DMS53 treated with DMSO at 0.1 percent for 48 hours (cell line): ENCODE measurements around the gene HOATZ.
A peak's percentile ranks its signal among the peaks of the same experiment; 100 is the strongest.

Experiments
- DNase-seq: peaks from one replicate; lab custom pipeline; 2025; ENCODE audit not compliant: unreplicated experiment; lab: John Stamatoyannopoulos, UW

HOATZ gene

GRCh38 chr11:111521135-111521534, 6.6 kb downstream of the HOATZ start:
- no peak for DNase-seq

DNA sequence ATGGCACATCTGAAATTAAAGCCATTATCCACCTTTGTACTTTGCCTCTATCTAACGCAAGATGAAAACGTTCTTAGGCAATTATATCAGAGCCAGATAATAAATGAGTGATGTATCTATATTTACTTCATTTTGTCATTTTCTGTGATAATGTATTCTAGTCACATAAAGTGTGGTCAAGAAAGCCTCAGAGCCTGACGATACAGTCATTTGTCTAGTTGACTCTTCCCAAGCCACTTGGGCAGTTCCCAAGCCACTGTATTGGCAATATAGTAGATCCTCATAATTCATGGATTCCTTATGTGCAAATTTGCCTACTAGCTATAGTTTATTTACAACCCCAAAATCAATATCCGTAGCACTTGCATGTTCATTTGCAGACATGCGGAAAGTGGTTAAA, 7.8 kb downstream of the HOATZ start:
- DNase-seq = no peak

DNA sequence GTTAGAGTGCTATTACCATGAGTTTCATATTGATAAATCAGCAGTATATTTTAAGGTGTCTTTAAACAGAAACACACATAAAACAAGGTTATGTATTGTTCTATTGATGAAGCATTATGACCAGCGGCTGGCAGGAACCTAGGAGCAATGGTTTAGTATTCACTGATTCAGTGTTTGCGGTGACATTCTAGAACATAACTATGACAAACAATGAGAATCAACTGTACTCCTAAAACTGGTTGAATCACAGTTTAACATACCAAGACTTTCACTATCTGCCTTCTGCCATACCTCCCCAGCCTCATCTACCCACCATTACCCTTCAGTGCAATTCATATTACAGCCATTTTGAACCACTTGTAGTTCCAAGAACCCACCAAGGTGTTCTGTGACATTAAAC, 8.8 kb downstream of the HOATZ start:
- DNase-seq = no peak

GRCh38 chr11:111524056-111524455, 9.5 kb downstream of the HOATZ start:
- no peak for DNase-seq

GRCh38 chr11:111525456-111525855, 10.9 kb downstream of the HOATZ start:
- no peak for DNase-seq

DNA sequence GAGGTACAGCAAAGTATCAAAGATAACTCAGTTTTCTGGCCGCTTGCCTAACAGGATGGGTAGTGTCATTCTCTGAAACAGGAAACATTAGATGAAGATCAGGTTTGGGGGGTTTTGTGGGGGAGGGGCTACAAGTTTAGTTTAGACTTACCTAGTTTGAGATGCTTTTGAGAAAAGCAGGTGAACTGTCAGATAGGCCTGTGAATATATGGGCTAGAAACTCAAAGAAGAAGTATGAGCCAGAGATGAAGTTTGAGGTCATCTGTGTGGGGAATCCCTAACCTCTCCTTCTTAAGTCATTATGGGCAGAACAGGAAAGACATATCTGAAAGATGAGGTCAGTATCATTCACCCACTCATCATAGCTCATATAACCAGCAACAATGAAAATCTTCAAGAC, 11.9 kb downstream of the HOATZ start:
- DNase-seq = no peak

GRCh38 chr11:111527279-111527678, 12.7 kb downstream of the HOATZ start:
- DNase-seq = no peak

GRCh38 chr11:111528557-111528956, 14.0 kb downstream of the HOATZ start:
- no peak for DNase-seq

- no peak for DNase-seq
Observed at GRCh38 chr11:111530091-111530490, 15.5 kb downstream of the HOATZ start.

DNA sequence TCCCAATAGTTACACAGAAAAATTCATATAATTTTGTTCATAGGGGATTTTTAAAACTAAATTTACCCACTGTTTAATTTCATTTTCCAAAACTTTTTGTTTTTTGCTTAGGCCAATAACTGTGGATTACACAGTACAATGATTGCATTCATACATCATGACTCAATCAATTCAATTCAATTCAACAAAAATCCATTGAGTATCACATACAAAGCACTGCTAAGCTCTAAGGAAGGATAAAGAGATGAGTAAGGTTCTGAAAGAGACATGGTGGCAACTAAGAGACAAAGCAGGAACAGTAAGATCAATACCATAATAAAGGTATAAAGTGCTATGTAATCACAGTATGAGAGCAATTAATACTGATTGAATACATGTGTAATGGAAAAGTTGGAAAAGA, 16.6 kb downstream of the HOATZ start:
- DNase-seq = no peak

DNA sequence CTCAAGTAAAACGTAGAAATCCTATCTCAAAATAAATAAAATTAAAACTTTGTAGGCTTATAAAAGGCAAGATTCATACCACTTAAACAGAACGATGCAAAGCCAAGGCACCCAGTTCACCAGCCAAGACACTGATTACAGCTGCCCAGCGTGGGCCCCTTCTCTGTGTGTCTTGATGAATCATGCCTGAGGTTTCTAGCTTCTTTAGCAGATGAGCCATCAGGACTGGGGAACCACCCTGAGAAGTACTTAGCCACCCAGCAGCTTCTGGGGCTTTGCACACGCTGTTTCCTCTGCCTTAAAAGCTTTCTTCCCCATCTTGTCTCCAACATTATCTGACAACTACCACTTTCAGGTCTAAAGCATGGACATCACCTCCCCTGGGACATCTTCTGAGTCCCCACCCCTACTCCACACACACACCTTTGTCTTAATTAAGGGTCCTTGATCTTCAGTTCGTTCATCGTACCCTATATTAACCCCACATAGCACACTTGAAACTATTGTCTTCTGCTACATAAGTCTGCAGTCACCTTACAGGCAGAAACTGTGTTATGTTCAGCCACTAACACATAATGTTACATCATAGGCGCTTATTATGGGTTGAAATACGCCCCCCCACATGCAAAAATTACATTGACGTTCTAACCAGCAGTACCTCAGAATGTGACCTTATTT, 17.2 kb downstream of the HOATZ start:
- no peak for DNase-seq

DNA sequence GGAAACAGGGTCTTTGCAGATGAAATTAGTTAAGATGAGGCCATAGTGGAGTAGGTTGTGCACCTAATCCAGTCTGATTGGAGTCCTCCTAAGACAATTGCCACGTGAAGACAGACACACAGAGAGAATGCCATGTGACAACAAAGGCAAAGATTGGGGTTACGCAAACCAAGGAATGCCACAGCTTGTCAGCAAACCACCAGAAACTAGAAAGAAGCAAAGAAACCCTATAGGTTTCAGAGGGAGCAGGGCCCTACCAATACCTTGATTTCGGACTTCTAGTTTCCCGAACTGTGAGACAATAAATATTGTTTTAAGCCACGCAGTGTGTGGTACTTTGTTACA, 17.8 kb downstream of the HOATZ start:
- DNase-seq = no peak

DNA sequence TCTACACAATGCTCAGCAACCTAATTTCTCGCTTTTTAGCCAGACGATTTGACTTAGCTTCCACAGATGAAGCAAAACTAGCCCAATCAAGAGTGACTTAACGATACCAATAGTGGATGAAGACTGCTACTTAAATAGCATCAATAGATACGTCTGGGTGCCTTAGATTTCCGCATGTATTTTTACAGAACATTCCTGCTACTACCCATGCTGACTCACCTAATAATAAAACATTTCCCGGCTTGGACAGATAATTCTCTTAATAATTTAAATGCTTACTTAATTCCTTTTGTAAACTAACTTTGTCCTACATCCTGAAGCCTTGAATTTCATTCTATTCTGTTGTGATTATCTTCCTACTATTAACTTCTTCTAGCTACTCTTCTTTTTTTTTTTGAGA, 20.7 kb downstream of the HOATZ start:
- DNase-seq = no peak

- no peak for DNase-seq
Observed at GRCh38 chr11:111537336-111537860, 22.8 kb downstream of the HOATZ start.

DNA sequence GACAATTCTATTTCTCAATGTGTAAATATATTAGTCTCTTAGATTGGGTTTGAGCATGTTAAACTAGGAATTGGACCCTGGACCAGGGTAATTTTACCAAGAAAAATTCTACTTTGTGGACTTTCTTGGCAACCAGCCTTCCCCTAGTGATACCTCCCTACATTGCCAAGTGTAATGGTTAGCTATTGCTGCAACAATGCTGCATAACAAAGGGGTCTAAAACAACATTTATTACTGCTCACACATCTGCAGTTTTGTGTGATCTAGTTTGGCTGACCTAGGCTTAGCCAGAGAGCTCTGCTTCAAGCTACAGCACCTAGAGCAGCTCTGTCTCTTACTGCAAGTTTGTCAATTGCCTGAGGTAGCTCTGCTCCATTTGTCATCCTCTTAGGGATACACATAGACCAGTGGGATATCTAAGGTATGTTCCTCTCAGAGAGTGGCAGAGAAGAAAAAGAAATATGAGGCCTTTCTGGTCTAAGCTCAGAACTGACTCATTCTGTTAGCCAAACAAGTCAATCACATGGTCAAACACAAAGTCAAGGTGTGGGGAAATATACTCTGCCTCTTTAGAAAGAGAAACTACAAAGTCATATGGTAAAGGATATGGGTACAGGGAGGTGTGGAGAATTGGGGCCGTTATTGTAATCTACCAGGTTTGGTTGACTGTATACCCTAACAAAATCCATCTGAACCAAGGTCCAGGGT, 24.0 kb downstream of the HOATZ start:
- peak; percentile 63 for DNase-seq

DNA sequence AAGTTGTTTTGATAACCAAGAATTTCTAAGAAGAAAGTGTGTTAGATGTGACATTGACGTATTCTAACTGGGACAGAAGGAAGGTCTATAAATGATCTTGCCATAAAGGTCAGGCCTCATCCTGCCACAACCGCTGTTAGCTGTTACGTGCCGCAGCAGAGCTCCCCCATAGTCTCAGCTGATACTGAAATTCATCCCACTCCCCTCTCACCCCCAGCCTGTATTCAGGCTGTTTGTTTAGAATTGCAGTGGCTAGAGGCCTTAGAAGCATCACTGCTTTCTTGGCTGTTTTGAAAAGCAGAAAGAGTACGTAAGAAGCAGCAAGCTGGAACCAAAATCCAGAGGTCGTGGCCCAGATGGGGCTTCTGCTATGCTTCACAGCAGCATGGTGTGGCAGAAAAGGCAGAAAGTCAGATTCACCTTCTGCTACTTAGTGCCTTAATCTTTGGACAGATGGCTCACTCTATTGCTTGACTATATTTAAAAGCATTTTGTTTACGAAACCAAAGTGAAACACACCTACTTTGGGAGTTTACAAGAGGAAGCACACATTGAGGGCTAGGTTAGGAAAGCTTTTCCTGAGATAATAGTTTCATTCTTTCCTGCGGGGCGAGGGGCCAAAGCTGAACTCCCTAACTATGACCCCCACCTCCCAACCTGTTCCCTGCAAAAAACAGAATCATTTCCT, 25.0 kb downstream of the HOATZ start:
- DNase-seq = no peak

DNA sequence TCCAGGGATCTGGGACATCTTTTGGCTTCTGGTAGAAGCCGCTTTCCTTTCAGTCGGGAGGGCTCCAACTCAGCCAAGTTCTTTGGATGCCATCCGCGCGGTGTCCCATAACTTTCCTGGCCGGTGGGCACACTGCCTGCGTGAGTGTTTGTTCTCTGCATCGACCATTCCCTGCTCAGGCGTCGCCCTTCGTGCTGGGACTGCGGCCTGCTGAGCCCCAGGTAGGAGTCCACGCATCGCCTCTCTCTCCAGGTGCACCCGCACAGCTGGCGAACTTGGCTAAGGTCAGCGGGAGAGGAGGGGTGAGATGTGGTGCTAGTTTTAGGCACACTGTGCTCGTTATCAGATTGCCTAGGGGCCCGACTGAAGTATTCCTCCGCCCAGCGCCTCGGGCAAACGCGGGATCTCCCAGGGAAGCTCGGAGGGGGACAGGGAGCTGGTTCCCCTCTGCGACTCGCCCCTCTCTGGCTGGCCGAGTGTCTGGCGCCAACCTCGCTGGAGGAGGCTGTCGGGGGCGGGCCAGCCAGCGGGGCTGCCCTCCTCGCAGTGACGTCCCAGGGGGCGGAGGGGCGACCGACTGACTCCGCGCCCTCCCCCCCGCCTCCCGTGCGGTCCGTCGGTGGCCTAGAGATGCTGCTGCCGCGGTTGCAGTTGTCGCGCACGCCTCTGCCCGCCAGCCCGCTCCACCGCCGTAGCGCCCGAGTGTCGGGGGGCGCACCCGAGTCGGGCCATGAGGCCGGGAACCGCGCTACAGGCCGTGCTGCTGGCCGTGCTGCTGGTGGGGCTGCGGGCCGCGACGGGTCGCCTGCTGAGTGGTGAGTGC, 25.7 kb downstream of the HOATZ start, which contains the start of gene LAYN:
Gene LAYN (plus strand): TSS at position 607 of the 823 bp plus-strand sequence. CDS start 124 bp downstream, at position 731.
- no peak for DNase-seq

- no peak for DNase-seq
Observed at GRCh38 chr11:111540937-111541253, 26.3 kb downstream of the HOATZ start.

- no peak for DNase-seq
Observed at GRCh38 chr11:111541254-111542061, 26.9 kb downstream of the HOATZ start.

GRCh38 chr11:111542606-111543275, 28.2 kb downstream of the HOATZ start:
- DNase-seq = no peak
